ENCODE measurements around the gene UBFD1. TPM values are rescaled to one million over a fixed set of nuclear protein-coding genes. Genes with fewer than 3 reads are reported as not detected.
A peak's percentile ranks its signal among the peaks of the same experiment; 100 is the strongest.
"Not testable (repeated sequence)": the region's sequence is repeated elsewhere in the genome, so short reads cannot be mapped to it uniquely, and the experiment has no call there.

Gene UBFD1
- total and polyA plus RNA-seq, 10 of the 15 experiments (the other 5 are each of a cell fraction or from before 2014, with no cell fraction given), result 7.3 to 48.5 (median 32.1) TPM

DNA sequence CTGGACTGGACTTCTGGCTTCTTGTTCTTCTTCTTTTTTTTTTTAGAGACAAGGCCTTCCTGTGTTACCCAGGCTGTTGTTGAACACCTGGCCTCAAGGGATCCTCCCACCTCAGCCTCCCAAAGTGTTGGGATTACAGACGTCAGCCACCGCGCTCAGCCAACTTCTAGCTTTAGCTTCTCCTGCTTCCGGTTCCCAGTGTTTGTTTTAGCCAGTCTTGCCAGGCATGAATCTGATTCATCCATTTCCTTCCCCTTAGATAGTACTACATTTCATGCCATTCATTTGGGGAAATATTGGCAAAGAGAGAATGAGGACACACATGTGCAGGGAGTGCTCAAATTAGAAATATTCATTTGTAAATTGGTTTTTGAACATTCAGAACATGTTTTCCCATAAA, 50.7 kb downstream of the UBFD1 start:
- FAIRE-seq (no peak), ATAC-seq (no peak), DNase-seq (ENCODE audit: low read depth, low spot score) (no peak)
- Histone ChIP-seq H3K79me2 (ENCODE audit: control insufficient read depth, insufficient read depth, low read length) (no peaks in the 10 kb centered on the region), H3K4me1 (ENCODE audit: control insufficient read depth, insufficient read depth, low read length) (no peaks in the 10 kb centered on the region), H2AFZ (ENCODE audit: control insufficient read depth, low read depth, low read length) (no peak overlapping the region), H3K9me3 (replicated peaks; ENCODE audit: control insufficient read depth, insufficient read depth, low read length) (no peaks in the 10 kb centered on the region), H4K20me1 (ENCODE audit: control insufficient read depth, insufficient read depth) (no peaks in the 10 kb centered on the region), H3K27me3 (replicated peaks in 1 of 2; ENCODE audit: control insufficient read depth in 2 of 2, insufficient read depth in 2 of 2, low read length in 1 of 2) (no peaks in the 10 kb centered on the region), H3K9ac (ENCODE audit: control insufficient read depth, insufficient read depth, low read length) (no peak overlapping the region), H3K36me3 (ENCODE audit: control insufficient read depth in 2 of 2, insufficient read depth in 2 of 2, low read length in 1 of 2) (peaks cover 1 to 11% of the 10 kb centered on the region in 2 experiments; a peak in 3 of 4 replicates), H3K27ac (ENCODE audit: control insufficient read depth, insufficient read depth) (no peak overlapping the region), H3K4me2 (ENCODE audit: control insufficient read depth, insufficient read depth) (no peak overlapping the region), H3K4me3 (no peak overlapping the region)
- in situ Hi-C loops (cut with MboI) (no loop called here), intact Hi-C loops (cut with micrococcal nuclease; ENCODE audit: unreplicated experiment) (no loop called here)
- ChIA-PET CTCF (interaction anchor here (0.6 kb wide), 1 partner anchor 430 kb away, joined by 3 read pairs; no protein-coding TSS in a partner anchor), POLR2A (no interaction called here), RAD21 (ENCODE audit: unreplicated experiment) (no interaction called here), SMC1A (ENCODE audit: uncharacterized antibody, unreplicated experiment) (no interaction called here)
- WGBS (ENCODE audit: insufficient coverage, insufficient replicate concordance, low lambda C conversion rate, missing lambda C conversion rate), result 100% methylated on average over 4 of the region's 4 CpGs
- no TSS peak for BruUV-seq (replicated peaks)
- no peak for TF ChIP-seq NFYA (IDR thresholded peaks at IDR 0.05; ENCODE audit: borderline replicate concordance, low read depth, low read length)
- no peak for TF ChIP-seq RELA (IDR thresholded peaks at IDR 0.05; ENCODE audit: borderline replicate concordance, partially characterized antibody)

DNA sequence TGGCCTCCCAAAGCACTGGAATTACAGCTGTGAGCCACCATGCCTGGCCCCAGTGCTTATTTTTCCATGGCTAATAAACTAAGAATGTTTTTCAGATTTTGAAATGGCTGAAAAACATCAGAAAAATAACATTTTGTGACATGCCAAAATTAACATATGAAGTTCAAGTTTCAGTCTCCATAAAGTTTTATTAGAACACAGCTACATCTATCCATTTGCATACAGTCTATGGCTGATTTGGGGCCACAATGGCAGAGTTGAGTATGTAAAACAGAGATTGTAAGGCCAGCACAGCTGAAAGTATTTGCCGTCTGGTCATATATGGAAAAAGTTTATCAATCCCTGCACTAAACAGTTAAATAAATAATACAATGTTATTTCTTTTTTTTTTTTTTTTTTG, 52.4 kb downstream of the UBFD1 start:
- CTCF ChIA-PET, result interaction anchor here (1.6 kb wide), 1 partner anchor 13 kb away, joined by 6 read pairs; the partner anchor contains the start of gene NDUFAB1

DNA sequence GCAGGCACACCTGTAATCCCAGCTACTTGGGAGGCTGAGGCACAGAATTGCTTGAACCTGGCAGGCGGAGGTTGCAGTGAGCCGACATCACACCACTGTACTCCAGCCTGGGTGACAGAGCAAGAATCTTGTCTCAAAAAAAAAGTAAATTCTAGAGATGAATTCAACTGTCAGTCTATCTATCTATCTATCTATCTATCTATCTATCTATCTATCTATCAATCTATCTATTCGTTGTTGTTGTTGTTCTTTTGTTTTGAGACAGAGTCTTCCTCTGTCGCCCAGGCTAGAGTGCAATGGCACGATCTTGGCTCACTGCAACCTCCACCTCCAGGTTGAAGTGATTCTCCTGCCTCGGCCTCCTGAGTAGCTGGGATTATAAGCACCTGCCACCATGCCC, 53.4 kb downstream of the UBFD1 start:
- RAD21 ChIA-PET (ENCODE audit: unreplicated experiment), result not testable (repeated sequence)
- FAIRE-seq, result peak; percentile 18

More for the DNA sequence above, 52.4 kb downstream of the UBFD1 start:
- 89% methylated on average over 1 of the region's 1 CpG for WGBS (ENCODE audit: insufficient coverage, insufficient replicate concordance, low lambda C conversion rate, missing lambda C conversion rate)
- no peaks in the 10 kb centered on the region for H3K27me3 ChIP-seq (replicated peaks in 1 of 2; ENCODE audit: control insufficient read depth in 2 of 2, insufficient read depth in 2 of 2, low read length in 1 of 2)
- ChIA-PET POLR2A (interaction anchor here (0.6 to 0.7 kb wide), 2 partner anchors 51 to 81 kb away, joined by 3 to 5 read pairs; no protein-coding TSS in a partner anchor), RAD21 (ENCODE audit: unreplicated experiment) (no interaction called here), SMC1A (ENCODE audit: uncharacterized antibody, unreplicated experiment) (no interaction called here)
- DNase-seq (ENCODE audit: low read depth, low spot score) (no peak), FAIRE-seq (no peak), ATAC-seq (no peak)
- peaks cover 0 to 11% of the 10 kb centered on the region in 2 experiments; a peak in 1 of 4 replicates for H3K36me3 ChIP-seq (ENCODE audit: control insufficient read depth in 2 of 2, insufficient read depth in 2 of 2, low read length in 1 of 2)
- no peak overlapping the region for H3K9ac ChIP-seq (ENCODE audit: control insufficient read depth, insufficient read depth, low read length)
- no peaks in the 10 kb centered on the region for H3K79me2 ChIP-seq (ENCODE audit: control insufficient read depth, insufficient read depth, low read length)
- no TSS peak for BruUV-seq (replicated peaks)
- intact Hi-C loops (cut with micrococcal nuclease; ENCODE audit: unreplicated experiment), result no loop called here
- H2AFZ ChIP-seq (ENCODE audit: control insufficient read depth, low read depth, low read length), result no peak overlapping the region
- H3K27ac ChIP-seq (ENCODE audit: control insufficient read depth, insufficient read depth), result no peak overlapping the region
- H3K4me3 ChIP-seq, result no peak overlapping the region
- no peak for TF ChIP-seq SIN3A (IDR thresholded peaks at IDR 0.05; ENCODE audit: low read depth, low read length)
- TF ChIP-seq, protein P1, sequence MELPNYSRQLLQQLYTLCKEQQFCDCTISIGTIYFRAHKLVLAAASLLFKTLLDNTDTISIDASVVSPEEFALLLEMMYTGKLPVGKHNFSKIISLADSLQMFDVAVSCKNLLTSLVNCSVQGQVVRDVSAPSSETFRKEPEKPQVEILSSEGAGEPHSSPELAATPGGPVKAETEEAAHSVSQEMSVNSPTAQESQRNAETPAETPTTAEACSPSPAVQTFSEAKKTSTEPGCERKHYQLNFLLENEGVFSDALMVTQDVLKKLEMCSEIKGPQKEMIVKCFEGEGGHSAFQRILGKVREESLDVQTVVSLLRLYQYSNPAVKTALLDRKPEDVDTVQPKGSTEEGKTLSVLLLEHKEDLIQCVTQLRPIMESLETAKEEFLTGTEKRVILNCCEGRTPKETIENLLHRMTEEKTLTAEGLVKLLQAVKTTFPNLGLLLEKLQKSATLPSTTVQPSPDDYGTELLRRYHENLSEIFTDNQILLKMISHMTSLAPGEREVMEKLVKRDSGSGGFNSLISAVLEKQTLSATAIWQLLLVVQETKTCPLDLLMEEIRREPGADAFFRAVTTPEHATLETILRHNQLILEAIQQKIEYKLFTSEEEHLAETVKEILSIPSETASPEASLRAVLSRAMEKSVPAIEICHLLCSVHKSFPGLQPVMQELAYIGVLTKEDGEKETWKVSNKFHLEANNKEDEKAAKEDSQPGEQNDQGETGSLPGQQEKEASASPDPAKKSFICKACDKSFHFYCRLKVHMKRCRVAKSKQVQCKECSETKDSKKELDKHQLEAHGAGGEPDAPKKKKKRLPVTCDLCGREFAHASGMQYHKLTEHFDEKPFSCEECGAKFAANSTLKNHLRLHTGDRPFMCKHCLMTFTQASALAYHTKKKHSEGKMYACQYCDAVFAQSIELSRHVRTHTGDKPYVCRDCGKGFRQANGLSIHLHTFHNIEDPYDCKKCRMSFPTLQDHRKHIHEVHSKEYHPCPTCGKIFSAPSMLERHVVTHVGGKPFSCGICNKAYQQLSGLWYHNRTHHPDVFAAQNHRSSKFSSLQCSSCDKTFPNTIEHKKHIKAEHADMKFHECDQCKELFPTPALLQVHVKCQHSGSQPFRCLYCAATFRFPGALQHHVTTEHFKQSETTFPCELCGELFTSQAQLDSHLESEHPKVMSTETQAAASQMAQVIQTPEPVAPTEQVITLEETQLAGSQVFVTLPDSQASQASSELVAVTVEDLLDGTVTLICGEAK (IDR thresholded peaks at IDR 0.05; ENCODE audit: borderline replicate concordance), result peak; percentile 58
- no peak overlapping the region for H3K4me2 ChIP-seq (ENCODE audit: control insufficient read depth, insufficient read depth)
- H4K20me1 ChIP-seq (ENCODE audit: control insufficient read depth, insufficient read depth), result no peaks in the 10 kb centered on the region
- H3K9me3 ChIP-seq (replicated peaks; ENCODE audit: control insufficient read depth, insufficient read depth, low read length), result no peaks in the 10 kb centered on the region
- in situ Hi-C loops (cut with MboI), result no loop called here
- H3K4me1 ChIP-seq (ENCODE audit: control insufficient read depth, insufficient read depth, low read length), result no peaks in the 10 kb centered on the region

More for the DNA sequence above, 53.4 kb downstream of the UBFD1 start:
- H4K20me1 ChIP-seq (ENCODE audit: control insufficient read depth, insufficient read depth); H3K9me3 ChIP-seq (replicated peaks; ENCODE audit: control insufficient read depth, insufficient read depth, low read length); H3K27me3 ChIP-seq (replicated peaks in 1 of 2; ENCODE audit: control insufficient read depth in 2 of 2, insufficient read depth in 2 of 2, low read length in 1 of 2); DNase-seq (ENCODE audit: low read depth, low spot score); H3K4me3 ChIP-seq; SMC1A ChIA-PET (ENCODE audit: uncharacterized antibody, unreplicated experiment); in situ Hi-C loops (cut with MboI); intact Hi-C loops (cut with micrococcal nuclease; ENCODE audit: unreplicated experiment); H3K79me2 ChIP-seq (ENCODE audit: control insufficient read depth, insufficient read depth, low read length); BruUV-seq (replicated peaks); H3K27ac ChIP-seq (ENCODE audit: control insufficient read depth, insufficient read depth); H3K4me2 ChIP-seq (ENCODE audit: control insufficient read depth, insufficient read depth); ATAC-seq; H3K9ac ChIP-seq (ENCODE audit: control insufficient read depth, insufficient read depth, low read length); H3K4me1 ChIP-seq (ENCODE audit: control insufficient read depth, insufficient read depth, low read length); H2AFZ ChIP-seq (ENCODE audit: control insufficient read depth, low read depth, low read length): not testable (repeated sequence)
- ChIA-PET POLR2A (interaction anchor here (0.7 kb wide), 1 partner anchor 81 kb away, joined by 3 read pairs; no protein-coding TSS in a partner anchor), CTCF (interaction anchor here (0.6 to 1.0 kb wide), 2 partner anchors 8 to 14 kb away, joined by 3 read pairs; partner anchors contain the start of gene NDUFAB1)
- H3K36me3 ChIP-seq (ENCODE audit: control insufficient read depth in 2 of 2, insufficient read depth in 2 of 2, low read length in 1 of 2), result peaks cover 0 to 11% of the 10 kb centered on the region in 2 experiments; a peak in 1 of 4 replicates
- WGBS (ENCODE audit: insufficient coverage, insufficient replicate concordance, low lambda C conversion rate, missing lambda C conversion rate), result 96% methylated on average over 6 of the region's 6 CpGs
